Omental fat pad (tissue), 4 donors: ENCODE data around the gene SERPINE3. TPM values are rescaled to one million over a fixed set of nuclear protein-coding genes. Genes with fewer than 3 reads are reported as not detected.

ENCODE experiments used
- ATAC-seq: fragments of 150-250 bp; one replicate; pipeline ENCODE4 v1.9.1; 2016; ENCODE audit warnings: mild to moderate bottlenecking, moderate library complexity; ENCODE audit not compliant: low FRiP score
- DNase-seq: peaks from one replicate; pipeline ENCODE4 v3.0.0-alpha.2; 2019; ENCODE audit warnings: low spot score
- total RNA-seq, 4 donors: library from RNA; depleted of rRNA; stranded (reverse); fragments of >200 nt; gene quantifications; one replicate each; pipeline ENCODE4 v1.1.0, GENCODE V29; 2016
- TF ChIP-seq, protein P1 (sequence below), 3 donors: fragments of 450-650 bp; IDR thresholded peaks; one replicate each; pipeline ENCODE4 v1.5.1; 2016 to 2017; ENCODE audit warnings: antibody characterized with exemption in 3 of 3, mild to moderate bottlenecking in 3 of 3, moderate library complexity in 2 of 3

Gene SERPINE3
- total RNA-seq, 4 donors from 2014 or later: 1.6 to 8.8 TPM; not detected in 2

DNA sequence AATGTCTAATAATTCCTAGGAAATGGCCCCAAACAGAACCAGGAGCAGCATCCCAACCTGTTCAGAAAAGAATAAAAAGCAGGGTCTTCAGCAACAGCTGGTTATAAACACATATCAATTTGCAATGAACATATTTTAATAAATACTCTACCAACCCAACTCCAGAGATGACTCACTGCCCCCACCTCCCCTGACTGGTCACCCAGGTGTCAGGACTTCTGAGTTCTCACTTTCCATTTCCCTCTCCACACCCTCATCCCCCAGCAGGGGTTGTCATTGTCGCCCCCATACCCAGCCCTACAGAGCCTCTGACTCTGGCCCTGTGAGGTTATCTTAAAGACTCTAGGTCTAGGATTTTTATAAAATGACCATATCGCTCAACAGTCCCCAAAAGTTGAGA, 6.9 kb downstream of the SERPINE3 start:
- TF ChIP-seq, protein P1, sequence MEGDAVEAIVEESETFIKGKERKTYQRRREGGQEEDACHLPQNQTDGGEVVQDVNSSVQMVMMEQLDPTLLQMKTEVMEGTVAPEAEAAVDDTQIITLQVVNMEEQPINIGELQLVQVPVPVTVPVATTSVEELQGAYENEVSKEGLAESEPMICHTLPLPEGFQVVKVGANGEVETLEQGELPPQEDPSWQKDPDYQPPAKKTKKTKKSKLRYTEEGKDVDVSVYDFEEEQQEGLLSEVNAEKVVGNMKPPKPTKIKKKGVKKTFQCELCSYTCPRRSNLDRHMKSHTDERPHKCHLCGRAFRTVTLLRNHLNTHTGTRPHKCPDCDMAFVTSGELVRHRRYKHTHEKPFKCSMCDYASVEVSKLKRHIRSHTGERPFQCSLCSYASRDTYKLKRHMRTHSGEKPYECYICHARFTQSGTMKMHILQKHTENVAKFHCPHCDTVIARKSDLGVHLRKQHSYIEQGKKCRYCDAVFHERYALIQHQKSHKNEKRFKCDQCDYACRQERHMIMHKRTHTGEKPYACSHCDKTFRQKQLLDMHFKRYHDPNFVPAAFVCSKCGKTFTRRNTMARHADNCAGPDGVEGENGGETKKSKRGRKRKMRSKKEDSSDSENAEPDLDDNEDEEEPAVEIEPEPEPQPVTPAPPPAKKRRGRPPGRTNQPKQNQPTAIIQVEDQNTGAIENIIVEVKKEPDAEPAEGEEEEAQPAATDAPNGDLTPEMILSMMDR (IDR thresholded peaks at IDR 0.05): no peak
- ATAC-seq (no peak), DNase-seq (no peak)

DNA sequence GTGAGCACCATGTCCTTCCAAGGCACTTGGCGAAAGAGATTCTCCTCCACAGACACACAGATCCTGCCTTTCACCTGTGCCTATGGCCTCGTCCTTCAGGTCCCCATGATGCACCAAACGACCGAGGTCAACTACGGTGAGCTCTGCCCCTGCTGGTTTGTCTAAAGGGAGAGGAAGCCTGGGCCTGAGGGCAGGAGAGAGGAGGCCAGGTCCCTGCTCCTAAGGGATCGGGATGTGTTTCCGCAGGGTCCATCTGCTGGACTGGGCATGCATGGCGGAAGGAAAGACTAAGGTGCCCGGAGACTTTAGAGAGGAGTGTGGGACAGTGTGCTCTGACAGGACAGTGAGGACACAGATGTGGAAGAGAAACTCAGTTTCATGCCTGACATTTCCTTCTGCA, 7.6 kb downstream of the SERPINE3 start:
- ATAC-seq: no peak
- no peak for DNase-seq
- TF ChIP-seq, protein P1 (IDR thresholded peaks at IDR 0.05): no peak

DNA sequence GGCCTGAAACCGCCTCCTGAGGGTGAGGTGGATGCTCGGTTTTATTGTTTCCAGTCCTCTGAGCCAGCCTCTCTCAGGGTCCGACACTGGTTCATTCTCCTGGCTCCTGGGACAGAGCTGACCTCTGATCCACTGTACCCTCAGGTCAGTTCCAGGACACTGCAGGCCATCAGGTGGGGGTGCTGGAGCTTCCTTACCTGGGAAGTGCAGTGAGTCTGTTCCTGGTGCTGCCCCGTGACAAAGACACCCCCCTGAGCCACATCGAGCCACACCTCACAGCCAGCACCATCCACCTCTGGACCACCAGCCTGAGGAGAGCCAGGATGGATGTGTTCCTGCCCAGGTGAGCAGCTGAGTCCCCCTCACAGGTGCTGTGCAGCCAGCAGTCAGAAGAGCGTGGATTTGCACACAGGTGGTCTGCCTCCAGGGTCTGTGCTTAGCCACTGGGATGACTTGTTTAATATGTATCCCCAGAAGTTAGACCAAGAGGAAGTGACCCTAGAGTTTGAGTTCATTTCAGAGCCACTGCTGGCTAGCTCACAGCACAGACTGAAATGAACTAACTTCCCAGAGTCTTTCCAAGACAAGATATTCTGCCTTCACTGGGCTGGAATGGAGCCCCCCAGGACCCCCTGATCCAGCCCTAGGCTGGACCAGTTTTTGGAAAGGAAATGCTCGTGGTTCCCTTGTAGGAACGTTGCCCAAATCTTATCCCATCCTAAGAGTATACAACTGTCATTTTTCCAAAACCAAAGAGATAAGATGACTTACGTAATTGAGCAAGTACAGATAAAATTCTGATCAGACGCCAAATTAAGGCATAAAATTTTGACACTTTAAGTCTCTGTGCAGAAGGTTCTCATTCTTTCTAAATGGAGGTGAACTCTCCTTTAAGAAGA, 8.8 kb downstream of the SERPINE3 start:
- DNase-seq: no peak
- no peak for ATAC-seq
- TF ChIP-seq, protein P1 (IDR thresholded peaks at IDR 0.05): no peak

DNA sequence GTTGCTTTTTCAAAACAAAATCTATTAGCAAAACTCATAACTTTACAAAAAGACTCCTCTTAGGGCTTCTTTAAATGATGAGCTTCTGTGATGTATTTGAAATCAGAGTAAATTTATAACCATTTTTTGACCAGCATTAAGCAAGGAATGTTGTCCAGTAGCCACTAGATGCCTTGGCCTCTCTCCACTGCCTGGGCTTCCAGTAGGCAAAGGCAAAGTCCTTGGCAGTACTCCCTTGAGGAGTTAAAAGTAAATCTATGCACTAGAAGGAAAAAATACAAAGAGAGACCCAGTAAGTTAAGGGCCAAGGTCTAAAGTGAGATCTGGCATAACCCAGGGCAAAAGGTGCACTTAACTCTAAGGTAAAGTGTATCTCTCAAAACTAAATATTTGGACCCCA, 9.5 kb downstream of the SERPINE3 start:
- no peak for ATAC-seq
- TF ChIP-seq, protein P1 (IDR thresholded peaks at IDR 0.05): no peak
- DNase-seq: no peak

DNA sequence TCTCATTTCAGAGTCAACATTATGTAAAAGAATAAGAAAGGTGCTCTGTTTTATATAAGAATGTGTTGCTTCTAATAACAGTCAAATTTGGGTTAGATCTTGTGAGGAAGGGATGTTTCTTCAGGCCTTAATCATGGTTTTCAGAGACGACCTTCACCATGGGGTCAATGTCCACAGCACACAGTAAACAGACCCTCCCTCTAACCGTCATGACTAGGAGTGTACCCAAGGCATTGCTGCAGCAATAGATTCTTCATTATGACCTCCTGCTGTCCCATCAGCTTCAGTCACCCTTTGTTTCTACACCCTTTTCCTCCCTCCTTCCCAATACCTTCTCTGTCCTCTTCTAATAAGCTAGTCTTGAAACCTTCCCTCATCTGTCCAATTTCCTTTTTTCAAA, 15.7 kb downstream of the SERPINE3 start:
- TF ChIP-seq, protein P1 (IDR thresholded peaks at IDR 0.05): no peak
- no peak for DNase-seq
- ATAC-seq: no peak

DNA sequence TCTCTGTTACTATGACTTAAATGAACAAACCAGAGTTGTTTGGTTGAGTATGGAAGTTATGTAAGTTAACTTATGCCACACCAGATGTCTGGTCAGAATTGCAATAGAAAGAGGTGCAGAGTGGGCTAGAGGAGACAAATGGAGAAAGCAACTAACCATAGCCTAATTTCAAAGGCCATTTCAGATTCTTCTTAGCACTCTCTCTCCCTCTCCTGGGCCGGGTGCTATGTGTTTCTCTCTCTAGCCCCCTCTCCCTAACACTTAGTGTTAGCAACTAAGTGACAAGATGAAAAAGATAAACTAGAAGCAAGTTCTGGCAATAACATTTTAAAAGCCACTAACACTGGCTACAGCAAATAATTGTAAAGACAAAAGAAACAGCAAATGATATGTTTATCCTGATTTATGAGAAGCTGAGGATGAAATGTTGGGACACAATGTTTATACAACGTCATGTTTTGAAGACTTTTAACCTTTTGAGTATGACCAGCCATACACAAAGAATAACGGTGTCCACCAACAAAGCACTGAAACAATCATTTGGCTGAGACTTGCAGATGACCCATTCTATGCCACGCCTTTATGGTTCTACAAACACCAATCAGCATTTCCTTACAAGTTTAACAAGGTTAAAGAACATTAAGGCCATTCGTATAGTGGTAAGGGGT, 18.6 kb downstream of the SERPINE3 start:
- DNase-seq (no peak), ATAC-seq (no peak)
- TF ChIP-seq, protein P1 (IDR thresholded peaks at IDR 0.05): no peak
